WTC11 (cell line): ENCODE data around the gene NAT9. TPM values are rescaled to one million over a fixed set of nuclear protein-coding genes. Genes with fewer than 3 reads are reported as not detected.

ENCODE experiments used
- ATAC-seq: fragments of 200-7000 bp; cut with Tn5 transposase; 2 replicates; pipeline ENCODE4 v1.10.0; 2021; ENCODE audit warnings: mild to moderate bottlenecking, moderate library complexity
- CTCF ChIA-PET: fragments of 300-600 bp; sonication (Branson Sonifier 250); formaldehyde crosslinking; loops from one replicate; lab custom pipeline; 2021; ENCODE audit warnings: antibody characterized with exemption; lab: Charles Lee
- POLR2A ChIA-PET: fragments of 350-600 bp; sonication (Branson Sonifier 250); formaldehyde crosslinking; loops from one replicate; lab custom pipeline; 2021; ENCODE audit warnings: antibody characterized with exemption; lab: Charles Lee
- DNase-seq: peaks from one replicate; pipeline ENCODE4 v3.0.0; 2021; ENCODE audit warnings: low spot score
- H3K27ac Mint-ChIP-seq: 2 replicates; pipeline ENCODE4 v1.8.0; 2021; ENCODE audit warnings: mixed read lengths
- H3K27me3 Mint-ChIP-seq: 2 replicates; pipeline ENCODE4 v1.8.0; 2021; ENCODE audit warnings: low read depth, mild to moderate bottlenecking, moderate library complexity, mixed read lengths
- H3K36me3 Mint-ChIP-seq: 2 replicates; pipeline ENCODE4 v1.8.0; 2021; ENCODE audit warnings: mixed read lengths
- H3K4me1 Mint-ChIP-seq: 2 replicates; pipeline ENCODE4 v1.8.0; 2022; ENCODE audit warnings: mixed read lengths
- H3K4me3 Mint-ChIP-seq: 2 replicates; pipeline ENCODE4 v1.8.0; 2021; ENCODE audit warnings: mild to moderate bottlenecking, moderate library complexity, mixed read lengths
- H3K9me3 Mint-ChIP-seq: 2 replicates; pipeline ENCODE4 v1.8.0; 2021; ENCODE audit warnings: mixed read lengths
- AR ChIP-seq: fragments of 250-450 bp; sonication (Bioruptor Pico); IDR thresholded peaks from 2 replicates; pipeline ENCODE4 v1.9.0; 2021; ENCODE audit warnings: mild to moderate bottlenecking
- ATF3 ChIP-seq: sonication (generic); formaldehyde crosslinking; conservative IDR thresholded peaks from 2 replicates; pipeline ENCODE4 v1.8.1; 2022; ENCODE audit warnings: mild to moderate bottlenecking, missing genetic modification reagents
- E2F1 ChIP-seq: sonication (generic); formaldehyde crosslinking; IDR thresholded peaks from 2 replicates; pipeline ENCODE4 v1.8.0; 2022; ENCODE audit warnings: mild to moderate bottlenecking, missing genetic modification reagents
- ERG ChIP-seq: fragments of 250-450 bp; sonication (Bioruptor Pico); IDR thresholded peaks from 2 replicates; pipeline ENCODE4 v1.8.0; 2021; ENCODE audit warnings: mild to moderate bottlenecking
- MYBL2 ChIP-seq: sonication (generic); formaldehyde crosslinking; IDR thresholded peaks from 2 replicates; pipeline ENCODE4 v1.8.1; 2023; ENCODE audit warnings: mild to moderate bottlenecking, moderate library complexity, missing genetic modification reagents
- NR3C1 ChIP-seq: sonication (generic); formaldehyde crosslinking; conservative IDR thresholded peaks from 2 replicates; pipeline ENCODE4 v1.8.1; 2023; ENCODE audit warnings: low read depth, mild to moderate bottlenecking, missing genetic modification reagents
- PREB ChIP-seq: sonication (generic); formaldehyde crosslinking; IDR thresholded peaks from 2 replicates; pipeline ENCODE4 v1.8.1; 2022; ENCODE audit warnings: mild to moderate bottlenecking, missing genetic modification reagents, moderate library complexity, borderline replicate concordance
- RORB ChIP-seq: fragments of 250-450 bp; sonication (Bioruptor Pico); IDR thresholded peaks from 2 replicates; pipeline ENCODE4 v1.9.0; 2021; ENCODE audit warnings: mild to moderate bottlenecking
- SOX15 ChIP-seq: fragments of 250-450 bp; sonication (Bioruptor Pico); IDR thresholded peaks from 2 replicates; pipeline ENCODE4 v1.9.0; 2021; ENCODE audit warnings: mild to moderate bottlenecking
- STAT6 ChIP-seq: sonication (generic); formaldehyde crosslinking; conservative IDR thresholded peaks from 2 replicates; pipeline ENCODE4 v1.8.1; 2023; ENCODE audit warnings: mild to moderate bottlenecking, low read depth, missing genetic modification reagents, moderate library complexity
- TEAD1 ChIP-seq: sonication (generic); formaldehyde crosslinking; IDR thresholded peaks from 2 replicates; pipeline ENCODE4 v1.8.0; 2022; ENCODE audit warnings: mild to moderate bottlenecking, missing genetic modification reagents
- TP53 ChIP-seq: sonication (generic); formaldehyde crosslinking; IDR thresholded peaks from 2 replicates; pipeline ENCODE4 v1.8.1; 2023; ENCODE audit warnings: mild to moderate bottlenecking, missing genetic modification reagents
- ZBTB43 ChIP-seq: sonication (generic); formaldehyde crosslinking; IDR thresholded peaks from 2 replicates; pipeline ENCODE4 v1.8.1; 2023; ENCODE audit warnings: mild to moderate bottlenecking, missing genetic modification reagents
- ZNF121 ChIP-seq: sonication (generic); formaldehyde crosslinking; IDR thresholded peaks from 2 replicates; pipeline ENCODE4 v1.8.0; 2023; ENCODE audit warnings: missing genetic modification reagents
- ZNF425 ChIP-seq: fragments of 250-450 bp; sonication (Bioruptor Pico); conservative IDR thresholded peaks from 2 replicates; pipeline ENCODE4 v1.9.0; 2021; ENCODE audit warnings: mild to moderate bottlenecking
- ZNF512 ChIP-seq: sonication (generic); formaldehyde crosslinking; IDR thresholded peaks from 2 replicates; pipeline ENCODE4 v1.8.1; 2022; ENCODE audit warnings: missing genetic modification reagents, borderline replicate concordance
- total RNA-seq: library from RNA; stranded (reverse); gene quantifications from 3 replicates; pipeline ENCODE4 v1.2.3, GENCODE V29; 2021

NAT9 gene
- total RNA-seq, 1 experiment from 2014 or later: 67.1 TPM

- H3K4me3 Mint-ChIP-seq: no peak overlapping the region
- no peak for ATAC-seq
- TF ChIP-seq RORB (CRISPR knock-in tag) (no peak), ZNF512 (CRISPR knock-in tag) (no peak), TEAD1 (no peak), SOX15 (no peak), AR (CRISPR knock-in tag) (no peak), ZNF425 (CRISPR knock-in tag) (no peak), E2F1 (CRISPR knock-in tag) (no peak)
- no peaks in the 10 kb centered on the region for H3K9me3 Mint-ChIP-seq
- CTCF ChIA-PET: interaction anchor here (1.2 to 12.0 kb wide), 5 partner anchors 8 to 35 kb away, joined by 5 to 262 read pairs (median 29); partner anchors contain the start of gene RAB37
- POLR2A ChIA-PET: interaction anchor here (1.6 kb wide), 1 partner anchor 26 kb away, joined by 11 read pairs; no protein-coding TSS in a partner anchor
- peaks cover 39% of the 10 kb centered on the region for H3K36me3 Mint-ChIP-seq
- H3K4me1 Mint-ChIP-seq: peaks cover 16% of the 10 kb centered on the region
- no peaks in the 10 kb centered on the region for H3K27me3 Mint-ChIP-seq
- DNase-seq: no peak
- H3K27ac Mint-ChIP-seq: no peak overlapping the region
Measured at GRCh38 chr17:74772053-74772452, 4.1 kb downstream of the NAT9 start.

- ATAC-seq (no peak), DNase-seq (no peak)
- H3K27me3 Mint-ChIP-seq: no peaks in the 10 kb centered on the region
- no peak overlapping the region for H3K27ac Mint-ChIP-seq
- CTCF ChIA-PET: interaction anchor here (0.5 to 12.0 kb wide), 27 partner anchors 9 to 409 kb away, joined by 3 to 262 read pairs (median 5); partner anchors contain the start of genes CD300H, FDXR and RAB37
- no peak overlapping the region for H3K4me3 Mint-ChIP-seq
- peaks cover 39% of the 10 kb centered on the region for H3K36me3 Mint-ChIP-seq
- no peaks in the 10 kb centered on the region for H3K9me3 Mint-ChIP-seq
- H3K4me1 Mint-ChIP-seq: peaks cover 13% of the 10 kb centered on the region
- POLR2A ChIA-PET: interaction anchor here (0.6 to 1.6 kb wide), 3 partner anchors 18 to 34 kb away, joined by 3 to 11 read pairs (median 7); partner anchors contain the start of gene RAB37
- TF ChIP-seq ZBTB43 (CRISPR knock-in tag): no peak
- TF ChIP-seq PREB (CRISPR knock-in tag): no peak
- TF ChIP-seq ATF3 (CRISPR knock-in tag): no peak
- TF ChIP-seq STAT6 (CRISPR knock-in tag): no peak
- no peak for TF ChIP-seq NR3C1 (CRISPR knock-in tag)
- TF ChIP-seq ZNF121 (CRISPR knock-in tag): no peak
- TF ChIP-seq MYBL2: no peak
- no peak for TF ChIP-seq TP53 (CRISPR knock-in tag)
- TF ChIP-seq ERG (CRISPR knock-in tag): no peak
- no peak for TF ChIP-seq ZNF512 (CRISPR knock-in tag)
Measured at GRCh38 chr17:74771319-74771914, 4.7 kb downstream of the NAT9 start.
